Measurements from ENCODE around the gene SCGB3A2.
"Not testable (repeated sequence)": the region's sequence is repeated elsewhere in the genome, so short reads cannot be mapped to it uniquely, and the experiment has no call there.

Gene SCGB3A2

DNA sequence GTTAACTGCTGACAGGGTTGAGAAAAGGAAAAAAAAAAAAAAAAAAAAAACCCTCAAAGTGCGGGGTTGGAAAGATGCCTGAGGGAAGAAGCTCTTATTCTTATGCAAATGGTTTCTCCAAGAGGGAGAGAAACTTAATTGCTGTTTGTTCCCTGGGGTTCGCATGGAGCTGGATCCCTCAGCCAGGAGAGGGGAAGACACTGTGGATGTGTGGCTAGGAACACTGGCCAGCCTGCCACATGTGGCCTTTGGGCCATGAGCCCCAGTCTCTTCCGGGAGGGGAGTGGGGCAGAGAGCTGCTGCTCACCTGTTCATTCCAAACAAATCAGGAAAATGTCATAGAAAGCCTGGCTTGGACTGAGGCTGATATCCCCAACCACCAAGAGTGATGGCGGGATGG, 9.4 kb upstream of the SCGB3A2 start:
- DNase-seq: no peak

DNA sequence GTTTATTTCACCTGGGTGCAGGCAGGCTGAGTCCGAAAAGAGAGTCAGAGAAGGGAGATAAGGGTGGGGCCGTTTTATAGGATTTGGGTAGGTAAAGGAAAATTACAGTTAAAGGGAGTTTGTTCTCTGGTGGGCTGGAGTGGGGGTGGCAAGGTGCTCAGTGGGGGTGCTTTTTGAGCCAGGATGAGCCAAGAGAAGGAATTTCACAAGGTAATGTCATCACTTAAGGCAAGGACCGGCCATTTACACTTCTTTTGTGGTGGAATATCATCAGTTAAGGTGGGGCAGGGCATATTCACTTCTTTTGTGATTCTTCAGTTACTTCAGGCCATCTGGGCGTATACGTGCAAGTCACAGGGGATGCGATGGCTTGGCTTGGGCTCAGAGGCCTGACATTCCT, 8.6 kb upstream of the SCGB3A2 start:
- DNase-seq: not testable (repeated sequence)

DNA sequence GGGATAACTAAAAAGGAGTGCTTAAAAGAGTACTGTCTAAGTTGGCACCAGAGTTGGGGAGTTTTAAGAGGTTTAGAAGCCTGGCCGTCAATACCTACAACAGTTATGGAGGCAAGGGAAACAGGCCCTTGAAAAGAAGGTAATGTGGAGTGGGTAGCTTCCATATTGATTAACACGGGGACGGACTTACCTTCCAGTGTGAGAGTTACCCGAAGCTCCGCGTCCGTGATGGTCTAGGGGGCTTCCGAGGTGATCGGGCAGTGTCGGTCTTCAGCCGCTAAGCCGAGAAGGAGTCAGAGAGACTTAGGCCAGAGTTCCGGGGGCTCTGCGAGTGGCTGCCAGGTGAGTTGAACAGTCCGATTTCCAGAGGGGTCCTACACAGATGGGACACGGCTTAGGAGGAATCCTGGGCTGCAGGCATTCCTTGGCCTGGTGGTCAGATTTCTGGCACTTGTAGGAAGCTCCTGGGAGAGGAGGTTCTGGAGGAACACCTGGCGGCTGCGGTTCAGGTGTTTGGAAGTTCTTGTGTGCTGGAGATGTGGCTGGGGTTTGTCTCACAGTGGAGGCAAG, 6.4 kb upstream of the SCGB3A2 start:
- not testable (repeated sequence) for DNase-seq

DNA sequence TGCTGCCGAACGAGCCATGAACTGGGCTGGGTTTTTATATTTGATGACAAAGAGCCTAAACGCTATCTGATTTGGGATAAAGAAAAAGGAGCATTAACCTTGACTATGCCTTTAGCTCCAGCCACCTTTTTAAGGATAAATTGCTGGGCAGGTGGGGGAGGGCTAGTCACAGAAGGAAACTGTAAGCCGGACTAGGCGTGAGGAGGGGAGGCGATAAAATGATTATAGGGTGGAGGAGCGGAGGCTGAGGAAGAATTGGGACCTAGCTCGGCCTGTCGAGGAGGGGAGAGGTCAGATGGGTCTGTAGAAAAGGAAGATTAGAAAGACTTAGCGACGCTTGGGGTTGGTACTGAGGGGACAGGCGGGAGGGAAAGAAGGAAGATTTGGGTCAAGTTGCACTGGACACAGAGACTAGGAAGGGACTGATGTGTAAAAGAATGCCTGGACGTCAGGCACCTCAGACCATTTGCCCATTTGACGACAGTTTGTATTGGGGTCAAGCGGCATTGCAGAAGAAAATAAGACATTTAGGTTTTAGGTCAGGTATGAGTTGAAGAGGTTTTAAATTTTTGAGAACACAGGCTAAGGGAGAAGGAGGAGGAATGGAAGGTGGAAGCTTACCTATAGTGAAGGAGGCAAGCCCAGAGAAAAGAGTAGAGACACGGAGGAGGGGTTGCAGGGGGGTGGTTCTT, 5.6 kb upstream of the SCGB3A2 start:
- not testable (repeated sequence) for DNase-seq

DNA sequence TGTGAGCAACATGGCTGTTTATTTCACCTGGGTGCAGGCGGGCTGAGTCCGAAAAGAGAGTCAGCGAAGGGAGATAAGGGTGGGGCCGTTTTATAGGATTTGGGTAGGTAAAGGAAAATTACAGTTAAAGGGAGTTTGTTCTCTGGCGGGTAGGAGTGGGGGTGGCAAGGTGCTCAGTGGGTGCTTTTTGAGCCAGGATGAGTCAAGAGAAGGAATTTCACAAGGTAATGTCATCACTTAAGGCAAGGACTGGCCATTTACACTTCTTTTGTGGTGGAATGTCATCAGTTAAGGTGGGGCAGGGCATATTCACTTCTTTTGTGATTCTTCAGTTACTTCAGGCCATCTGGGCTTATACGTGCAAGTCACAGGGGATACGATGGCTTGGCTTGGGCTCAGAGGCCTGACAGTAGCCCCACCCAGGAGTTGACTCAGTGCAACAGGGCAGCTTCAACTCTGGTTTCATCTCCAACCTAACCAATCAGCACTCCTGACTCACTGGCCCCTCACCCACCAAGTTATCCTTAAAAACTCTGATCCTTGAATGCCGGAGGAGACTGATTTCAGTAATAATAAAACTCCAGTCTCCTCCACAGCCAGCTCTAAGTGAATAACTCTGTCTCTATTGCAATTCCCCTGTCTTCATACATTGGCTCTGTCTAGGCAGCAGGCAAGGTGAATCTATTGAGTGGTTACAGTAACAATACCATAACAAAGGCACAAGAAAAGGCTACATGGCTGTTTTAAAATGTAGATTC, 4.2 kb upstream of the SCGB3A2 start:
- DNase-seq: not testable (repeated sequence)

DNA sequence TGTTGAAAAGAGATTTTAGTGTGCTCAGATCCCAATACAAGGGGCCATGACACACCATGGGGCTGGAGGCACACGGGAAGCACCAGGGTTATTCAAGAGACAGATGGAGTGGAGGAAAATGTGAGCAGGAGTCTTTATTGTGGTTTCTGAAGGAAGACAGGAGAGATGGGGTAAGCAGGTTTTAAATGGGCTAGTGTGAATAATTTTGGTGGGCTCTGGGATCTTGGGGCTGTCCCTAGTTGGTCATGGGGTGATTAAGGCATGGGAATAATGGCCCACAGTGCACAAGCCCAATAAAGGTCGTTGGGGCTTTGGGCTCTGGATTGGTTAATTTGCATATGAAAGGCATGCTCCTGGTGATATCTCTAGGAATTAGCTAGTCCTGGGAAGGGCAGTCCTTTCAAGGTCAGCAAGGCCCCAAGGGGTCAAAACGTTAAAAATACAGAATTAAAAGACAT, 3.6 kb upstream of the SCGB3A2 start:
- no peak for DNase-seq

DNA sequence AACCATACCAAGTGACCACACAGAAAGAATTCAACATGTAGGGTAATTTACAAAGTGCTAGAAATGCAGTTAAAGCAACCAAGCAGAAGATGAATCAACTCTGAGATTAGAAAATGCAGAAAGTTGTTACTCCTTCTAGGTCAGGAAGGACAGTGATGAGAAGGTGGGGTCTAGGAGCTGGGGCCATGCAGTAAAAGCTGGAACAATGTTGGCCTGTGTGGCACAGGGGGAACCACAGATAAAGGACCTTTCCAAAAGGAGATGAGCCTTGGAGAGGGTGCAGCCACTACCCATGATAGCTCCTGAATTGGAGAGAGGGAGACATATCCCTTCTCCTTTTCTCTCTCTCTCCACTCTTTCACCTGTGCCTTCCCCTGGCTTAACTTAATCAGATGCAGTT, 2.4 kb upstream of the SCGB3A2 start:
- no peak for DNase-seq

DNA sequence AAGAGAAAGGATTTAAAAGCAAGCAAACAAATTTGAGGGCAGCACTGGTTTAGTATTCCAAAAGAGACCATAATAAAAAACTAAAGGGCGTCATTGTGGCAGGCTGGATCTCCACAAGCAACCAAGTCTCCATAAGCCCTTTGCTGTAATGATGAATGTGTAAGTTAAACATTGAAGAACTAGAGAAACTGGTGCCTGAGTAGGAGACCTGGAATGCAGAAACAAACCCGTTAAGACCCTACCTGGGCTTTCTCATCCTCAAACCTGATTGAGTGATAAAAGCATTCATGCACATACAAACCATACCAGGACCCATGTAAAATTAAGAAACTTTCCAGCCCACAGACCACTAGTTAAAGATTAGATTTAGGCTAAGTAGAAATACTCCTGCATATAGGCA, 1.9 kb upstream of the SCGB3A2 start:
- no peak for DNase-seq

DNA sequence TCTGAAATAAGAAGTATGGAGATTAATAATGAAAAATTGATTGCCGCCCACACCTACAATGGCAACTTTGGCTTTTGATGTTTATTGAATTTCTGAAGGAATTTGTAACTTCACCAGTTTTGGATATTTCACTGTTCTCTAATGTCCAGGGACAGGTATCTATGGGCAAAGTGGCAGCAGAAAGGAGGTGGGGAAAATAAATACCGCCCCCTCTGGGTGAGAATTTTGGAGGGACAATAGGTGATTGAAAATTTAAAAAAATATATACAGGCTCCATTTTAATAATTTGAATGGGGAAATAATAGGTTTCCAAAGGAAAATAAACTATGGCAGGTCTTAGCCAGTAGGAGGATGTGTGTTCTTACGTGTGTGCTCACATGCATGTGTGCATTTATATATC, 1.3 kb downstream of the SCGB3A2 start:
- no peak for DNase-seq

DNA sequence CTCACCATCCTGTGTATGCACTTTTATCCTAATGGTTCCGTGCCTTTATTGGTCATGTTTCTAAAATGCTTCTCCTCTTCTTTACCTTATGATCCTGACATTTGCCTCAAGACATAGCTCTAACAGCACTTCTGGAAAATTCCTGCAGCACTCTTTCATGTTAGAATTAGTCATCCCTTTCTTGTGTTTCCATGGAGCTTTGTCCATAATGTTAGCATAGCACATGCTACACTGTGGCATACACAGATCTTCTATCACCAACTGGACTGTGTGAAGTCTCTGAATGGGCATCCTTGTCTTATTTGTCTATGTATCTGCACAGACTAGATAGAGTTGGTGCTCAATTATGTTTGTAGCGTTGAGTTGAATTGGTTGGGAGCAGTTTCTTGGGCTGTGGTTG, 2.0 kb downstream of the SCGB3A2 start:
- no peak for DNase-seq

DNA sequence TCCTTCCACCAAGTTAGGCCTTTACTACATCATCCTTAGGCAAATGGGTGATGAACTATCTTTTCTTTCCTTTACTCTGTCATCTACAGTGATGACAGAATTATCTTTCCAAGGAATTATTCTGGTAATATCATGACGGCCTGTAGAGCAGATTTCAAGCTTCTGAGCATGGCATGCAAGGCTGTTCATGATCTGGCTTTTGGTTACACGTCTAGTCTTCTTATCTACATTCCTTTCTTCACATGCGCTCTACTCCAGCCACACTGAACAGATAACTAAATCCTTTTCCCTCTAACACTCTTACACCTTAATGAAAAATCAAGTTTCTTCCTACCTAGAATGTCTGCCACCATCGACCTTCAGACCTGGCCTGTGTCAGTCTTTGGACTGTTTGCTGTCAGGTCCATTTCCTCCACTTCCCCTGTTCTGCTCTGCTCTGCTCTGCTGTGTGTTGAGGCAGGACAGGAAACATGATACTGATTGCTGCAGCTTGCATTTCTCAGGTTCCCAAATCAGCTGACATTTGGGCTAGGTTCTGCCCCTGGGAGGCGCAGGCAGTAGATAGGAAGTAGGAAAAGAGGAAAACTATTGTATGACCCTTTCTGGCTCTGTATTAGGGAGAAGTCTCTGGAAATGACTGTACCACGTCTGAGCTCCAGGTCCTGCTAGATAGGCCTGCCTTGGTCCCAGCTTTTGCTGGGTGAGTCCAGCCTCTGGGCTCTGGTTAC, 4.2 kb downstream of the SCGB3A2 start:
- DNase-seq: no peak

DNA sequence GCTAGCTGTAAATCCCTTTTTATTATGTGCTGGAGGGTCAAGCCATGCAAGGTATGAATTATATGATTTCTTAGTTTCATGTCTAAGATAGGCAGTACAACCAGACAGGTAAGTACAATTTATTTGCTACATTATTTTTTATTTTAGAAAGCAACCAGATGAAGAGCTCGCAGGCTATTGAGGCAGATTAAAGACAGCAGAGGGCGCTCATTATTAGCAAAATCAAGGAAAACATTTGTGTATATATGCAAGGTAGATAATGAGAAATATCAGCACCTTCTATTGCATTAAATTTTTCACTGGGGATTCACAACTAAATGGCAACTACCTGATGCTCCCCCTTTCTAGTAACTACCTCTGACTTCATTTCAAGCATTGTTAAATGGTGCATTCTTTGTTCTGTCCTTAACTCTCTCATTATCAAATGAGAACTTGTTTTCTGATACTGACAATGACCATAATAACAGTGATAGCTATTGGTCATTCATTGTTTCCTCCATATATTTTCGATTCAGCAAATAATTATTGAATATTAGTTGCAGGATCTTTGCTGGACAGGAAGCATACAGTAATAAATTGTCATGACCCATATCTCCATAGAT, 8.6 kb downstream of the SCGB3A2 start:
- DNase-seq: no peak

DNA sequence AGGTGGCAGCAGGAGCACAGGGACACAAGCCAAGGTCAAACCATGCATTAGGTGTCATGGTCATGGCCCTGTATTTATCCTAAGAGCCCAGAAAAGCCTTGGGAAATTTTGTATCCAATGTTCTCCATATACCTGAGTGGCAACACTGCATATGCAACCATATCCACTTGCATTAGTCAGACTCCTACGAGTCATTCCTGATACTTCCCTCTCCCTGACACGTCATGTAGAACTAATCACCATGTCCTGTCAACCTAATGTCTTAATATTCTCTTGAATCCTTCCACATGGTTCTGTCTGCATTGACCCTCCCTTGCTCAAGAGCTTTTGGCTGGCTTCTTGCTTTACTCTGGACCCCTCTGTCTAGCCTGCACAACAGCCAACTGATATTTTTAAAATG, 9.4 kb downstream of the SCGB3A2 start:
- DNase-seq: no peak

DNA sequence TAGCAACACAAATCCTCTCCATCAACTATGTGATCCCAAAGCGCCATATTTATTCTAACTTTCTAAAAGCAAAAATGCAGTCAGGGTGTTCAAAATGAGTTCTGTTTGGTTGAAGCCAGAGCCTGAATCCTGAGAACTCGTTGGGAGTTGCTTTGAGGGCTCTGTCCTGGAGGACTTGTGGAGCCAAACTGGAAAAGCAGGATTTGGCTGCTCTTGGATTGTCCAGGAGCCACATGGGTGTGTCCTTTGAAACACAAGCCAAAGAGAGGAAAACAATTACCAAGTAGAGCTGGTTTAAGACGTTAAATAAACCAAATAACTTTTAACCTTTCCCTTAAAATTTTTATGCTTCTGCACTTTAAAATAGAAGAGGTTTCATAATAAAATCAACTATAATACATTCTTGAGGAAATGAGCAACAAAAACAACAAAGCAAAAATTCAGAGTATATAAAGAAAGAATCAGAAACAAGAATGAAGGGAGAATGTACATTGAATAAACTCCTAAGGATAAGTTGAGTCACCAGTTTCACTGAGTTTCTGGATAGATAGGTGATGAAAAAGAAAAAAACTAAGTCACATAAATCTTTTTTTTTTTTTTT, 14.3 kb downstream of the SCGB3A2 start:
- no peak for DNase-seq

DNA sequence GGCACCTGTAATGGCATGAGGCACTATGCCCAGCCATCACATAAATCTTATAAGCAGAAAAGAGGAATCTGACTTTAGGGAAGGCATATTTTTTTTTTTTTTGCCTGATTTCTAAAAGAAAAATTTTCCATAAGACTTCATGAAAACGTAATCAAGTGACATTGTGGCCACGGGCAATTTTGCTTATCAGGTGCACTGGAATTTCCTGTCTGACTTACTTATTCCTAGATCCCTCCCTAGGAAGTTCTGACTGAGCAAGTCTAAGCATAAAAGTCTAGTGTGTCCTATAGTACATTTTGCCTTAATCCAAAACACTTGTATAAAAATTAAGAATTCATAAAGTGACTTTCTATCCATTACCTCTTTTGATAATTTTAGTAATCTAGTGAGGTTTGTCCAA, 15.3 kb downstream of the SCGB3A2 start:
- DNase-seq: no peak

DNA sequence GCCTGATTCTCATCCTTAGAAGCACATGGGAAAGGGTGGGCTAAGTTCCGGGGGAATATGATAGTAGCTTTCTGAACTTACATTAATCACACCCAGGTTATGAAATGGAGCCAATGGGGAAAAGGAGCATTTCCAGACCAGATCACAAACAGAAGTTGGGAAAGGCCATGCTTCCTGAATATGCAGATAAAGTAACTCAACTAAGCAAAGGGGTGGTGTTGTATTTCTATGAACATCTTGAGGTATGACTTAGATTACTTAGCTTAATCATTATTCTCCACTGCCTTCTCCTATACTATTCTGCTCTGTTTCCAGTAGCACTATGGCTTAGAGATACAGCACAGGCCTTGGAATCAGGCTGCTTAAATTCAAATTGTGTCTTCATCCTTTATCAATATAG, 17.4 kb downstream of the SCGB3A2 start:
- no peak for DNase-seq

DNA sequence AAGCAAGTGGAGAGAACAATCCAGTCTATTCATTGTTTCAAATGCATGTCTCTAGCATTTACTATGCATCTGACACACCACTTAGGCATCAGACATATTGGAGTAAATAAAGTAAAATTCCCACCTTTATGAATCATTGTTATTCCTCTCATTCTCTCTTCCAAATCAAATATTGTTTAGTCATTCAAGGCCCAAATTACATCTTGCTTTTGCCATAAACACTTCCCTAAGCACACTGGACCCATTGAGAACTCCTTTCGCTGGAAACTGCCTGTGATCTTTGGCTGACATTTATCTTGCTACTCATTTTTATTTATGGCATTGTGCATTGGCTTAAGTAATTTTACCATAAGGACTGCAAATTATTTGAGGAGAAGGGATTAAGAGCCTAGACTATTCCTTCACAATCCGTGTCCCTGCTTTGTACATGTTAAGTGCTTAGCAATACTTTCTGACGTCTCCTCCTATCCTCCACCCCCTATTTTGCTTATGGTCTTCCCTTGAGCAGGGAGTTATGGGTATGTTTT, 20.4 kb downstream of the SCGB3A2 start:
- no peak for DNase-seq

DNA sequence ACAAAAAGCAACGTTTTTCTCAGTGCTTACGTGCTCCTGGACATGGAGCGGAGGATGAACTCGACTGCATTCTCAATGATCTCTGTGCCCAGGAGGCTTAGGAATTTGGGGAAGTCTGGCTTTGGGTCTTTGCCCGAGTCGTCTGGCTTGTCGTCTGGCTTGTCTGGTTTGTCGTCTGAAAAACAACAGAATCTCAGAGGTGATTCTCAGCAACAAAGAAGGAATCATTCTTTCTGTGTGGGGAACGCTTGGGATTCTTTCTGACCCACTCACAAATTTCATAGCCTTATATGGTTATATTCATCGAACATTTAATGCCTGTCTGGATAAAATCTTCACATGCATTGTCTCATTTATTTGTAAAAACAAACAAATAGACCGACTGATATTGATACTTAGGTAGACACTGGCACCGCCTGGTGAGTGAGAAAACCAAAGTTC, 23.1 kb downstream of the SCGB3A2 start:
- no peak for DNase-seq

DNA sequence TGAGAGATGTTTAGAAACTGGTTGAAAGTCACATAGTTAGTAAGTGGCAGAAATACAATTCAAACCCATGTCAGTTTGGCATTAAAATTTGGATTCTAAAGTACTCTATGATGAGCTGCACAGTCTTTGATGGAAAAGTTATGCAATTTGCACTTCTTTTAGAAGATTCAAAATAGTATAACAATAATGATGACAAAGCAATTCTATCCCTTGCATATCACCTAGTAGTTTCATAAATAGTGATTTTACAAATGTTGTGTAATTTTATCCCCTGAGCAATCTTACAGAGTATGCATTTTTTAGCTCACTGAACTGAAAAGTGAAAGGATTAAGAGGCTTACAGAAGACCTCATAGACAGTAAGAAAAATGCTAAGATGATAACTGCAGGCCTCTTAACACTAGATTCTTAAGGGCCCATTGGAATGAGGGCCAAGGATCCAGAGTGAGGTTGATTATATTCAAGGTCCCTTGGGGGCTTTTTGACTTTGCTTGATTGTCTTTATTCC, 24.2 kb downstream of the SCGB3A2 start:
- DNase-seq: no peak

DNA sequence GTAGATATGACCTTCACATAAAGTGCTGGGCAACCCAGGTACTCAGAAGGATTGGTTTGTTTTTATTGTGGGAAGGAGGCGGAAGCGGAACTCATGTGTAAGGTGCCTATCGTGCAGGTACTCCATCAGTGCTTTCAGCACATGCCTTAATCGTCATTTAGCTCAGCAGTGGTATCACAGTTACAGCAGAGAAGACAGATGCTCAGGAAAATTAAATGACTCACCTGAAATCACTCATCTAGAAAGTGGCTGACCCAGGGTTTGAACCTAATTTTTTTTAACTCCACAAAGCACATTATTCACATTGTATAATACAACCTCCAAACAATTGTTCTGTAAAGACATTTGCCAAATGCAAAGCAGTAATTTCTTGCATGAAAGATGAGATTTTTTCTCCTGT, 25.6 kb downstream of the SCGB3A2 start:
- no peak for DNase-seq

DNA sequence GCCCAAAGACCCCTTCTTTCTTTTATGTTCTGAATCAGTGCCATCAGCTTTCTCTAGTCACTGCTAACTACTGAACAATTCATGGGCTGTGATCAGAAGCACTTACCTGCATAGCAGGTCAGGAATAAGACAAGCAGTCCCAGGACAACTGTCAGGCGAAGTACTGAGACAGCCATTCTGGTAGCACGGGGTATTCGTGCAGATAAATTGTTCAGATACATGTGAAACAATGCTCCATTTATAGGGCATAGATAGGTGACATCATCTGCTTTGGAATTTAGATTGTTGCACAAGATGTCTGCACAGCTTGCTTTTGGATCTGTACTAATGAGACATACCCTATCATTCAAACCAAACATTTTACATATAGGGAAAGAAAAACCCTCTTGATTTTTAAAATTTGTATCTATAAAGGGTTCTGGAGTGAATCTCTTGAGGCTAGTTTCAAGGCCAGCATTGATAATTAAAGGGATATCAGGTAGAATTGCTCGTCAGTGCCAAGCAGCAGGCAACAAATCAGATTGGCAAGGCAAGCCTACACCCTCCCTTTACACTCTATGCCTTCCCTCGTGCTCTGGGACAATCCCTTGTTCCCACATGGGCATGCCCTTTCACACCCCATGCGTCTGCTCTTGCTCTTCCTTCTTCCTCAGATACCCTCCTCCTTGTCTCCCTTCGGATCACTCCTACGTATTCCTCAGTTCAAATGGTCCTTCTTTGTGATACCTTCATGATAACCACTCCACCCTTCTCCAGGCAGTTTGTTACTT, 28.0 kb downstream of the SCGB3A2 start, which contains the start of gene C5orf46:
TSS of gene C5orf46 (minus strand) at position 213 of the 770 bp plus-strand sequence. CDS start at position 176, 37 bp downstream.
- DNase-seq: no peak

All from right forelimb (tissue), 1 donor.